AG08396 (cell line): ENCODE results near the gene CMPK2.

Experiments
- DNase-seq: peaks from one replicate; pipeline ENCODE4 v3.0.0; 2012; ENCODE audit warnings: low spot score, mixed read lengths

Gene CMPK2

DNA sequence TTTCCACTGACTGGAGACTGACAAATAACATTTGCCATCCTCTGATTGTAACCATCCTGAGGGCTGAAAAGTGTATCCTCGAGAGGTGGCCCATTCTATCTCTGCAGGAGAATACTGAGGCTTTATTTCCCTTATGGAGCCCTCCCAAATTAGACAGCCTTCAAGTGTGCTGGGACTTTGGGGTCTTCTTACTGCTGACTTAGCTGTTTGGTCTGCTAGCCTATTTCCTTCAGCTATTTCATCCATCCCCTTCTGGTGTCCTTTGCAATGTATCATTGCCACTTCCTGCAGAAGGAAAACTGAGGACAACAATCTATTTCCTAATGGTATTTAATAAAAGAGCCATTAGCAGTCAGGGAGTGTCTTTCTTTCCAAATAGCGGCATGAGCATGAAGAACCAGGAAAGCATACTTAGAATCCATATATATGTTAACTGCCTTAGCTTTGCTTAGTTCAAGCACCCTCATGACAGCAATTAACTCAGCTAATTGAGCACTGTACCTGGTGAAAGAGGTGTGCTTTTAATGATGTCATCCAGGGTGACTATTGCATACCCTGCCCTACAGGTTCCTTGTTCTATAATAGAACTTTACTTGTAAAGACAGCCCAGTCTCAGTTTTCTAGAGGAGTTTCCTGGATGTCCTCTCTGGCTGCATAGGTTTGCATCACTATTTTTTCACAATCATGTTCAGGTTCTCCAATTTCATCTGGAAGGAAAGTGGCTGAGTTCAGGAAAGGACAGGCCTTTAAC, 24.0 kb downstream of the CMPK2 start:
- no peak for DNase-seq

DNA sequence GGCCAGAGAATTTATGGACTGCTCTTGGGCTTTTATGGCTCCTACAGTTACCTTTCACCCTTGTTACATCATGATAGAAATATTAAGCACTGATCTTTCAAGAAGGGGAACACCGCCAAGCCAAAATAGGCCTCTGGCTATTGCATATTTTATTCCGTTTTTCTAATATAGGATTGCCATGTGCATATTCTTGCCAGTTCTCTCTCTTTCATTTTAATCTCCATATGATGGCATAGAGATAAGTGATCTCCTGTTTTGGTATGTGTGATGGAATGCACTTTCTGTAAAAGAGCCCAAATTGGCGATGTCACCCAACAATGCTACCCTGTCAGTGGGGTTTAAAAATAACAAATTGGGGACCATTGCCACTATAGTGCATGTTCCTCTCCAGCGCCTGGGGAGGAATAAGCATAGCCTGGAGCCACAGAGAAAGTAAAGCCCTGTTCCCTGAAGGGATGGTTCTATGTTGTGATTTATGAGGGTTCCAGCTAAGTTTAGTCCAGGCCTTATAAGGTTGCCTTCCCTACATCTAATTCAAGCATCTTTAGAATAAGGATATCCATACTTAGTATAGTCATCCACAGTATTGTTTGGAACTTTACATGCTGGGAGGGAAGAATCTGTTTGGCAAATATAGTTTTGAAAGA, 26.9 kb downstream of the CMPK2 start:
- no peak for DNase-seq

DNA sequence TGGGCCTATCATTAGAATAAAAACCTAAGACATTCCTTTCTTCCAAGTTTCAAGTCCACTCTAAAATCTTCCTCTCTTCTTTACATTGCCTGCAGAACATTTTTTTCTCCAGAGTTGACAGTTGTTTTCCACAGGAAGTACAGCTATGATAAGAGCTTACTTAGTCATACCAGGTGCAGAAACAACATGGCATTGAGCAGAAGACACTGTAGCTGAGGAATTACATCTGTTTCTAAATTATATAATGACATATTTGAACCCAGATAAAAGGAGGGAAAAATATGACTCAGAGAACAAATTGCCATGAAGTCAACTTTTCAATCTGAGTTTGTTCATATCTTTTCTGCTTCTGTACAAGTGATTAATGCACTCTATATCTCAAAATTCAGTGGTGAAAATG, 30.2 kb downstream of the CMPK2 start:
- no peak for DNase-seq

DNA sequence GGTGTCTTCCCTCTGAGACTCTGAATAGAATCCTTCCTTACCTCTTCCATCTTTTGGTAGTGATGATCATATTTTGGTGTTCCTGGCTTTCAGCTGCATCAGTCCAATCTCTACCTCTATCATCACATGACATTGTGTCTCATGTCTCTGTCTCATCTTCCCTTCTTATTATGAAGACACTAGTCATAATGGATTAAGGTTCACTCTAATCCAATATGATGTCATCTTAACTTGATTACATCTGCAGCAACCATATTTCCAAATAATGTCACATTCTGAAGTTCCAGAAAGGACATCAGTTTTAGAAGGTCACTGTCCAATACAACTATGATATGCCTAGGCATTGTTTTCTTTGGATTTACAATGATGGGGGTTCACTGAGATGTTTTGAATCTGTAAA, 31.5 kb downstream of the CMPK2 start:
- DNase-seq, result no peak

DNA sequence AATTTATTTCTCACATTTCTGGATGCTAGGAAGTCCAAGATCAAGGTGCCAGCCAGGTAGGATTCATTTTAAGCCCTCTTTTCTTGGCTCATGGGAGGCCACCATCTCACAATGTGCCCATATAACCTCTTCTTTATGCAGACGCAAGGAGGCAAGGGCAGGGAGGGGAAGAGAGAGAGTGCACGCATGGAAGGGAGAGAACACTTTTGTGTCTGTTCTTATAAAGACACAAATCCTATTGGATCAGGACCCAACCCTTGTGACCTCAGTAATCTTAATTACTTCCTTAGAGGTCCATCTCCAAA, 32.5 kb downstream of the CMPK2 start:
- DNase-seq, result no peak

DNA sequence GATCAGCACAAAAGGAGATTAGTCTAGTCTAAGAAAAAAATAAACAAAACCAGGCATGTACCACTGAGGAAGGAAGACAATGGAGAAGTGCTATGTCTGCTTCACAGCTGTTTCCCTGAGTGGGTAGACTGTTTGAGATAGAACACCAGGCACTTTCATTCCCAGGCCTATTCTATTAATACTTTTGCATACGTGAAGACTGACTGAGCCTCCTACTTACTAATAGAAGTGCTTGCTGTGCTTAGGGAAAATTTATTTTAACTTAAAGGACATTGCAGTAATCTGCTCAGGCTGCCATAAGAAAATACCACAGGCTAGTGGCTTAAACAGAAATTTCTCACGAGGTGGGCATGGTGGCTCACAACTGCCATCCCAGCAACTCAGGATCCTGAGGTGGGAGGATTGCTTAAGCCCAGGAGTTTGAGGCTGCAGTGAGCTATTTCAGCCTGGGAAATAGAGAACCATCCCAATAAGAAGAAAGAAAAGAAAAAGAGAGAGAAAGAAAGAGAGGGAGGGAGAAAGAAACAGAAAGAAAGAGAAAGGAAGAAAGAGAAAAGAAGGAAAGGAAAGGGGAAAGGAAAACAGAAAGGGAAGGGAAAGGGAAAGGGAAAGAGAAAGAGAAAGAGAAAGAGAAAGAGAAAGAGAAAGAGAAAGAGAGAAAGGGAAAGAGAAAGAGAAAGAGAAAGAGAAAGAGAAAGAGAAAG, 33.0 kb downstream of the CMPK2 start:
- DNase-seq, result no peak

DNA sequence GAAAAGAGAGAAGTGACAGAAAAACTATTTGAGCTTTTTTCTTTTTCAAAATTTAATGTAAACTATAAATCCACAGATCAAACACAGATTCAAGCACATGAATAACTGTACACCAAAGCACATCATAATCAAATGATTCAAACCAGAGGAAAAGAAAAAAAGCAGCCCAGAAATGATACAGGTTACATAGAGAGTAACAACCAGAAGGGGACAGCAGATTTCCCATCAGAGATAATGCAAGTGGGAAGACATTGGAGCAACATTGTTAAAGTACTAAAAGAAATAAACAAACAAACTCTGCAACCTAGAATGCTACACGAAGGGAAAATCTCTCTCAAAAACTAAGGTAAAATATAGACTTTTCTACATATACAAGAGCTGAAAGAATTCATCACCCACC, 34.5 kb downstream of the CMPK2 start:
- DNase-seq, result no peak

DNA sequence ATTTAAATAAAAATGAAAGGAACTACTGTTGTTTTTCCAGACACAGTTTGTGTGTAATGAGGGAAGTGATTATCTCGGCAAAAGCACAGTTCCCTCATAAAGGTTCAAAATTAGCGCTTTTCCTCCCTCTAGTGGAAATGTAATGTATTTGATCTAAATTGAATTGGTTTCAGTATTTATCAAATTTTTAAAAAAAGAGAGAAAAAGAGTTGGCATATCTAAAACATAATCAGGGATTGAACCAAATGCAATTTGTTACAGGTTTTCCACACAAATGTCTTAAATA, 37.5 kb downstream of the CMPK2 start:
- DNase-seq, result peak; percentile 34

DNA sequence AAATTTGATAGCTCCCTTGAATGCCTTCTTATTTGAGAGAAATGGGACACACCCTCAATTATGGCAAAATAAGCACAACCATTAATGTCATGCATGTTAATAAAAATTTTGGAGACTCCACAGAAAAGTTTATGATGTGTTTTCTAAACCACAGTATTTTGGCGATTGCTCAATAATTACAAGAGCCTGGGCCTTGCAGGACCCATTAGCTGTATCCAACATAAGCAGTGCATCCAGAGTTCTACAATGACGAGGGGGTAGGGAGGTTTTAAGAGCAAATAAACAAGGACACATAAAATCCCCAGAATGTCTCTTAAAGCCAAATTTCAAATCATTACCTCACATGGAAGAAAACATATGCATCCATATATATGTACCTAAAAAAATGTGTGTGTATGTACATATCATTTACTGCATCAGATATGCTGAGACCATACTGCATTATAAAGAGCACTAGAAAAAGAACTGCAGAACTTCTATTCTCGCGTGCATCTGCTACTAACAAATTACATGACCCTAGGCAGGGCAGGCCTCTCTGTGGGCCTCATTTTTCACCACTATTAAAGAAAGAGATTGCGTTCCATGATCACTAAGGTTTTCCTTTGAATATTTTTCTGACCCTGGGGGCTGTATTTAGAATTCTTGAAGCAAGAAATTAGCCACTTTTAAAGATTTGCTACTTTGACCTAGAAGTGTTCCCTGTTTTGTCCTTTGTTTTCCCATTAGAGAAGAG, 38.0 kb downstream of the CMPK2 start:
- no peak for DNase-seq

DNA sequence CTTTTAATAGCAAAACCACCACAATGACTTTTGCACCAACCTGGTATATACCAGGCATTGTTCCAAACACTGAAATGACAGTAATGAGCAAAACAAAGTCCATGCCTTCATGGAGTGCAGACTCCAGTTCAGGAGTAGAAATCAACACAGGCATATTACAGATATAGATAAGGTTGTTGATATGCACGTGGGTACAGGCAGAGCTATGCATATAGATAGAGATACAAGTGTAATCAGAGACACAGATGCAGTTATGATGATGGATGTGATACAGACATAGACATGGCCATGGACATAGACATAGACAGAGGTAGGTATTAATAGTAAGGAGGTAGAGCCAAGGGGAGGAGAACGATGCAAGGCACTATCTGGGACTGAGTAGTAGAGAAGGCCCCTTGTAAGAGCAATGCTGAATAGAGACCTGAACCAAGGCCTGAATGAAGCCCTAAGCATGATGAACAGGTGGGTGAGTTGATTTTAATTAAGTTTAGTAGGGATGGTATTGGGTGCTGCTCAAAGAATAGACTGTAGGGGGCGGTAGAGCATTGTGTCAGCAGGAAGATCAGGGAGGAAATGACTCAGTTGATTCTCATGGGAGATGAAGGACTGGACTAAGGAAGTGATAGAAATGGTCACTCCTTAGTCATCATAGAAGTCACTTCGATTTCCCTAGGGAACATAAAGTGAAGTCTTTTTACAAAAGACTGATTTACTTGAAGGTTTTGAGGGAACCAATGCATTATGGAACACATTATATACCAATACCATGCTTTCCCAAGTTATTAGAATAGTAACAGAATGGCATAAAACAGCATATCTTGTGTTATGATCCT, 39.4 kb downstream of the CMPK2 start:
- DNase-seq, result peak; percentile 40

DNA sequence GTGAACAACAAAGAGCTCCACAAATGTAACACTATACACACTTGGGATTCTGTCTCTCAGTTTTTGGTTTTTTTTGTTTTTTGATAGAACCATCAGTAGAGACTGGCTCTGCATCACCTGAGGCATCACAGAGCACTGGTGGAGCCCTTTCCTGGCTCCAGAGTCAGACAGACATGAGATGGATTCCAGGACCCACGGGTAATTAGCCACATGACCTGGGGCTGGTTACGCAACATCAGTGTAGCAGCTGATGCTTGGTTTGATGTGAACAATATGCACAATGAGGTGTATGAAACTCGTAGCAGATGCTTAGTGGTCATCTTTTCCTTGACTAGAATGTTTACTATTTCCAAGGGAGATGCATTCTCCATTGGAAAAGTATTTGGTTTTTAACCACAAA, 40.7 kb downstream of the CMPK2 start:
- no peak for DNase-seq

DNA sequence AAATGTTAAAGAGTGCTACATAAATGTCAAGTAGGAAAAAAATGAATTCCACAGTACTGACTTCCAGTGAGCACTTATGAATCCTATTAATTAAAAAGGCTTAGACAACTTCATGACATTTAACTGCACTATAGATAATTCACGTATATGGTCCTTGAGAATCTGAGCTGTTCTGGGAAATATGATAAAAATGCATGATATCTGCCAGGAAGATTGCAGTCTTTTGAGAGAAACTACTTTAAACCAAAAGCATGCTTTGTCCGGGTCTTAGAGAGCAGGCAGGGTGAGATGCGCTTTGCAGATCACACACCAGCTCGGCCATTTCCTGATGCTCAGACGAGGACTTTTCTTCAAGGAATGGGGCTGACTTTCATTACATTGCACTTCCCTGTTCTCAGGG, 42.6 kb downstream of the CMPK2 start:
- DNase-seq, result no peak

DNA sequence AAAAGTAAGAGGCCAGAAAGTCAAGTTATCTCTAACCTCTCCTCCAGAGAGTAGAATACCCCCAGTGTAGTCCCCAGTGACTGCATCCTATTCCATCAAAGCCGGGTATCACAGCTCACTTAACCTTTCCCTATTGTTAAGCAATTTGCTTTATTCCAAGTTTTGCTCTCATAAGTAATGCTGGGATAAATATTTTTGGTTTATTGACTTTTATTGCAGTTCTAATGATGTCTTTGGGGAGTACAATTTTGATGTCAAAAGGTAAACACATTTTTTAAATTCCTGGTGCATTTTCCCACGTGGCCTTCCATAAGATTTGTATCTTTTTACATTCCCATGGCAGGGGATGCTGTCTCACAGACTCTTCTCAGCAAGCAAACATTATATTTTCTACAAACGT, 43.3 kb downstream of the CMPK2 start:
- no peak for DNase-seq

DNA sequence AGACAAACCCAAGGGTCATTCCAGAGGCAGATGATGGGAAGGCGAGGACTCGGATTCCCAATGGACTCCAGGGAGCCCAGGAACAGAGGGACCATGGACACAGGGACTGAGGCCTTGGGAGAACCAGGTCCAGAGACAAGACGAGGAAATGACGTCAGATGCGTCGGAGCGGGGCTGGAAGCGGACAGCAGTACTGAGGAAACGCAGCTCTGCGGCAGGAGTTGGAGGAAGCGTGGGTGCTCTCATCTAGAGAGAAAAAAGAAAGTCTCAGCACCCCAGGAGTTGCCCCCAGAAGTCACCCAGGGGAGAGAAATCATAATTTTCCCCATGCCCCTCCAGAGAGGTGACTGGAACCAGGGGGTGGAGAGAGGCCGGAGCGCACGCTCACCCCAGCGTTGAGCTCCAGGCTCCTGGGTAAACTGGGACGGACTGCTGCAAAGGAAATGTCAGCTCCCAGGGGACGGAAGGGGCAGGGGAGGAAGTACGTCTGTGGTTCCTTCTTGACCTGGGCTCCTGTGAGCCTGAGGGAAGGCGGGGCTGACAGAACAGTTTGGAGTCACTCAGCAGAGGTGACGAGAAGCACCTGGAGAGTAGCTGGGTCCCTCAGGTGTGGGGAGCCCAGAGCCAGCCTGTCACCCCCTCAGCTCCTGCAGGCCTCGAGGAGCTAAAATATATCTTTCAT, 44.7 kb downstream of the CMPK2 start:
- DNase-seq, result no peak

DNA sequence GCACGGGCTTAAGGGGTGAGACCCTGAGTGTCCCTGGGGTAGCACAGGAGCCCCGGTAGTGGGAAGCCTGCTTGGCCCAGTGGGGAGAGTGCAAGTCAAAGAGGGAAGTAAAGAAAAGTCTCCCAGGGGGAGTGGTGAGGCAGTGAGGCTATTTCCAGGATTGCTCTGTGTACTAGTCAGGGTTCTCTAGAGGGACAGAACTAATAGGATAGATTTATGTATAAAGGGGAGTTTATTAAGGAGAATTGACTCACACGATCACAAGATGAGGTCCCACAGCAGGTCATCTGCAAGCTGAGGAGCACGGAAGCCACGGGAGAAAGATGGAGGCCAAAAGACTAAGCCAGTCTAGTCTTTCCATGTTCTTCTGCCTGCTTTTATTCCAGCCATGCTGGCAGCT, 45.5 kb downstream of the CMPK2 start:
- DNase-seq, result no peak

DNA sequence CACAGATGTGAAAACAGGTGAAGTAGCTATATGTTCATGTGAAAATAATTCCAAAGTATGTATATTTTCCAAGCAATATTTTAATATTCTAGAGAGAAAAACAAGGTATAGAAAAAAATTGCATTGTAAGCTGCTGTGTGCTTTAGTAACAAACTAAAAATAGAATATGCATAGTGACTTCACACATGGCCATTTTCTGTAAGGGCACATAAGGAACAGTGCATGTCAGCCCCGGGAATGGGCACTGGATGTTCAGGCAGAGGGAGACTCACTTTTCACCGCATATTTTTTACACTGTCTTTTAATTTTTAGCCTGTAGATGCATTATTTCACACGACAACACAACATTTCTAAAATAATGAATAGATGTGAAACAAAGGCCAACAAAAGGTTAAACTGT, 46.0 kb downstream of the CMPK2 start:
- DNase-seq, result no peak

DNA sequence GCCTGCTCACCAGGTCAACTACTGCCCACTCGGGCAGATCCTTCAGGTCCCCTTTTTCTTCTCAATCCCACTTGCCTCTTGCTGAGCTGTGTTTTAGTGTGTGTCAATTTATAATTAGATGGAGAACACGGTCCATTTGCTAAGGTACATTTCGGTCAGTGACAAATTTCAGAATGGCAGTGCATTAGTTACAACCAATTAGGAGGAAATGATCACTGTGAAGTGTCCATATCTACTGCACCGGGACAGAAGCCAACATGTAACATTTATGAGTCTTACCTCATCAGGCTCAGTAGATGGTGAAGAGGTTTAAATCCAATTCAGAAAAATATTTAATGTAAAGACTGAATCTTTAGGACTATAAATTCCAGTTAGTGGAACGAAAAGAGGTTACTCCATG, 47.7 kb downstream of the CMPK2 start:
- no peak for DNase-seq

DNA sequence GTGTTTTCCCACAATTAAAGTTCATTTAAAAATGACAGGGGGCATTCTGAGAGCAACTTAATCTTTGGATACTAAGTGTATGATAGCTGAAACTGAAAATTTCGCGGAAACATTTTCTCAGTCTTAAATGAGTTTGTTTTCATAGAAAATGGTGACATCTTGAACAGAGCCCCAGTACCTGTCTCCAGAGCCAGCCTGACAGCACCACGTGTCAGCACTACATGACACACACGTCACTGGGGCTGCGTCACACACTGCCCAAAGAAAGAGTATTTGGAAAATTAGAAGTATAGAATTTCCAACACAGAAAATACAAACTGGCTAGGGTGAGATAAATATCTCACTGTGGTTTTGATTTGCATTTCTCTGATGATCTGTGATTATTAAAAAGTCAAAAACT, 50.8 kb downstream of the CMPK2 start:
- no peak for DNase-seq

DNA sequence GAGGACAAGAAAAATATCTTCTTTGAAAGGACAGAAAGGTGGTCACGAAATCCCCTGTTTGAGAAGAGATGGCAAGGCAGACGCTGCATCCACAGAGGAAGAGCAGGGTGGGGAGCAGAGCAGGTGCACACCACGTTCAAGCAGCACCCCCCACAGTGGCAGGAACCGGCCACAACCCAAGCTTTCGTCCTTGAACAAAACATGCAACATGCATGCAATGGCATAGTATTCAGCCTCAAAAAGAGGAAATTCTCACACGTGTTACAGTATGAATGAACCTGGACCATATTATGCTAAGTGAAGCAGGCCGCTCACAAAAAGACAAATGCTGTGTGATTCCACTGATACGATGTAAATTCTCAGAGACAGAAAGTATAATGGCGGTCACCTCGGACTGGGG, 51.4 kb downstream of the CMPK2 start:
- no peak for DNase-seq

DNA sequence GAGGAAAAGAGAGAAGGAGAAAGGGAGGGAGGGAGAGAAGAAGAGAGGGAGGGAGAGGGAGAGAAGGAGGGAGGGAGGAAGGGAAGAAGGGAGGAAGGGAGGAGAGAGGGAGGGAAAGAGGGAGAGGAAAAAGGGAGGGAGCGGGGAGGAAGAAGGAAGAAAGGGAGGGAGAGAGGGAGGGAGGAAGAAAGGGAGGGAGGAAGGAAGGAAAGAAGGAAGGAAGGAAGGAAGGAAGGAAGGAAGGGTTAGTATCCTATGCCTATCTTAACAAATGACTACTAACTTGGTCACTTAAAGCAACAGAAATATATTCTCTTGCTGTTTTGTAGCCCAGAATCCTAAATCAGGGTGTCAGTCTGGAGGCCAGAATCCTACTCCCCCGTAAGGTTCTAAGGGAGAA, 52.1 kb downstream of the CMPK2 start:
- no peak for DNase-seq

DNA sequence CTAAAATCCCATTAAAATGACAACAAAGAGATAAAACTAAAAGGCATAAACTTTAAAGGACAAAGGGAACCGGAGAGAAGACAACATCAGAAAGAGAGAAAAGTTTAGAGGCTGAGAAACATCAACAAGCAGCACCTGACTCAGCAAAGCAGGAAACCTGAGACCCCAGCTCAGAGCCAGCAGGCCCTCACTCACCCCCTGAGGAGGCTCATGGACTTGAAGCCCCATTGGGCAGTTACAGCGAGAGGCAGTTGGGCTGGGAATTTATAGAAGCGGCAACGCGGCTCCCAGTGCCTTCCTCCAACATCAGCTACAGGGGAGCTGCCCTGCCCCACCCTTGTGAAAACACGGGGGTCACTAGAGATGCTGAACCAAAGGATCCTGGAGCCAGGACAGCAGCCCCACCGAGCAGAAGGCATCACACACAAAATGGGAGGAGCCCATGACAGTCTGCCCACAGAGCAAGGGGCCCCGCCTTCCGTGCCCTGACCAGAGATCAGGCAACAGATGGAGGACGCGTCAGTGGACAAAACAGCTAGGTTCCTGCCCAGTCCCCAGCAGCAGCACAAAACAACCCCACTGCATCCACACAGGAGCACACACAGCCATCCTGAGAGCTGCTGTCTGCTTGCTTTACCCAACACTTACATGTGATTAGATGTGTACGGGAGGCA, 52.7 kb downstream of the CMPK2 start:
- DNase-seq, result no peak
